ENCODE results near the gene VPS13D. TPM values are rescaled to one million over a fixed set of nuclear protein-coding genes. Genes with fewer than 3 reads are reported as not detected.

The VPS13D gene
- total RNA-seq, 1 donor from 2014 or later: 25.8 TPM

GRCh38 chr1:12188115-12188514 is 41.7 kb upstream of the VPS13D start:
- DNase-seq (ENCODE audit: low read depth) (no peak), FAIRE-seq (peak; percentile 70)
- H3K36me3 ChIP-seq (ENCODE audit: control insufficient read depth, insufficient read depth, low read length): no peaks in the 10 kb centered on the region
- H3K4me3 ChIP-seq (ENCODE audit: low read depth, low read length): no peak overlapping the region
- peaks cover 21% of the 10 kb centered on the region for H3K27me3 ChIP-seq (ENCODE audit: control insufficient read depth, insufficient read depth, low read length)
- TF ChIP-seq CTCF (IDR thresholded peaks at IDR 0.05; ENCODE audit: insufficient read depth, low read length, severe bottlenecking): no peak

GRCh38 chr1:12188657-12189327 is 41.0 kb upstream of the VPS13D start:
- peaks cover 21% of the 10 kb centered on the region for H3K27me3 ChIP-seq (ENCODE audit: control insufficient read depth, insufficient read depth, low read length)

GRCh38 chr1:12189328-12189682 is 40.5 kb upstream of the VPS13D start:
- FAIRE-seq (no peak), DNase-seq (ENCODE audit: low read depth) (no peak)
- Histone ChIP-seq H3K36me3 (ENCODE audit: control insufficient read depth, insufficient read depth, low read length) (no peaks in the 10 kb centered on the region), H3K4me3 (ENCODE audit: low read depth, low read length) (no peak overlapping the region), H3K27me3 (ENCODE audit: control insufficient read depth, insufficient read depth, low read length) (peaks cover 20% of the 10 kb centered on the region)
- no peak for TF ChIP-seq CTCF (IDR thresholded peaks at IDR 0.05; ENCODE audit: insufficient read depth, low read length, severe bottlenecking)

More at GRCh38 chr1:12188657-12189327, 41.0 kb upstream of the VPS13D start:
- FAIRE-seq: no peak
- Histone ChIP-seq H3K4me3 (ENCODE audit: low read depth, low read length) (no peak overlapping the region), H3K36me3 (ENCODE audit: control insufficient read depth, insufficient read depth, low read length) (no peaks in the 10 kb centered on the region)
- TF ChIP-seq CTCF (IDR thresholded peaks at IDR 0.05; ENCODE audit: insufficient read depth, low read length, severe bottlenecking): no peak
- no peak for DNase-seq (ENCODE audit: low read depth)

GRCh38 chr1:12191242-12192032 is 38.4 kb upstream of the VPS13D start:
- DNase-seq (ENCODE audit: low read depth): no peak
- FAIRE-seq: no peak
- no peak for TF ChIP-seq CTCF (IDR thresholded peaks at IDR 0.05; ENCODE audit: insufficient read depth, low read length, severe bottlenecking)
- H3K4me3 ChIP-seq (ENCODE audit: low read depth, low read length): no peak overlapping the region
- no peaks in the 10 kb centered on the region for H3K36me3 ChIP-seq (ENCODE audit: control insufficient read depth, insufficient read depth, low read length)
- H3K27me3 ChIP-seq (ENCODE audit: control insufficient read depth, insufficient read depth, low read length): peaks cover 14% of the 10 kb centered on the region

- Histone ChIP-seq H3K4me3 (ENCODE audit: low read depth, low read length) (no peak overlapping the region), H3K36me3 (ENCODE audit: control insufficient read depth, insufficient read depth, low read length) (no peaks in the 10 kb centered on the region), H3K27me3 (ENCODE audit: control insufficient read depth, insufficient read depth, low read length) (peaks cover 17% of the 10 kb centered on the region)
- no peak for FAIRE-seq
- no peak for TF ChIP-seq CTCF (IDR thresholded peaks at IDR 0.05; ENCODE audit: insufficient read depth, low read length, severe bottlenecking)
- DNase-seq (ENCODE audit: low read depth): no peak
These were observed 35.1 kb upstream of the VPS13D start for GRCh38 chr1:12194666-12195216.

All from bronchial epithelial cell (primary cell).